OCI-LY7 (cell line): Measurements from ENCODE around the gene R3HDML. TPM values are rescaled to one million over a fixed set of nuclear protein-coding genes. Genes with fewer than 3 reads are reported as not detected.
"Not testable (repeated sequence)": the region's sequence is repeated elsewhere in the genome, so short reads cannot be mapped to it uniquely, and the experiment has no call there.

Experiments used
- BruUV-seq: library from RNA; stranded (reverse); fragments of 400-500 nt; replicated peaks from 2 replicates; lab custom pipeline; 2021; lab: Mats Ljungman, UMichigan
- CTCF ChIA-PET: fragments of 300-600 bp; sonication (Branson Sonifier 250); formaldehyde crosslinking; loops from one replicate; lab custom pipeline; 2022; ENCODE audit warnings: antibody characterized with exemption; ENCODE audit not compliant: unreplicated experiment; lab: Charles Lee
- POLR2A ChIA-PET: fragments of 300-600 bp; sonication (Branson Sonifier 250); formaldehyde crosslinking; loops from one replicate; lab custom pipeline; 2022; ENCODE audit warnings: antibody characterized with exemption; lab: Charles Lee
- DNase-seq: peaks from one replicate; pipeline ENCODE4 v3.0.0-alpha.2; 2015; ENCODE audit warnings: low spot score
- H2AFZ ChIP-seq: fragments of 200-600 bp; sonication (generic), shearing (Covaris generic); 2 replicates; pipeline ENCODE4 v1.6.1; 2014; ENCODE audit warnings: mild to moderate bottlenecking, antibody characterized with exemption, low read length, moderate library complexity
- H3K27ac ChIP-seq: fragments of 200-600 bp; sonication (generic); 2 replicates; pipeline ENCODE4 v1.5.1; 2014; ENCODE audit warnings: mixed run types, low read depth, mild to moderate bottlenecking, moderate library complexity, low read length, inconsistent platforms; ENCODE audit not compliant: poor library complexity, severe bottlenecking
- H3K36me3 ChIP-seq: fragments of 200-600 bp; sonication (generic); 2 replicates; pipeline ENCODE4 v1.6.1; 2014; ENCODE audit warnings: mild to moderate bottlenecking, antibody characterized with exemption, low read length, moderate library complexity, mixed read lengths; ENCODE audit not compliant: insufficient read depth
- H3K4me1 ChIP-seq: fragments of 200-600 bp; sonication (generic); 2 replicates; pipeline ENCODE4 v1.5.1; 2014; ENCODE audit warnings: mild to moderate bottlenecking, low read length; ENCODE audit not compliant: insufficient read depth, poor library complexity, severe bottlenecking
- H3K4me2 ChIP-seq: fragments of 200-600 bp; sonication (generic); 2 replicates; pipeline ENCODE4 v1.6.1; 2014; ENCODE audit warnings: mild to moderate bottlenecking, low read length
- H3K4me3 ChIP-seq: fragments of 200-600 bp; sonication (generic); 2 replicates; pipeline ENCODE4 v1.5.1; 2014; ENCODE audit warnings: mild to moderate bottlenecking, low read depth, low read length; ENCODE audit not compliant: poor library complexity, severe bottlenecking
- H3K79me2 ChIP-seq: fragments of 200-600 bp; sonication (generic); 2 replicates; pipeline ENCODE4 v1.6.1; 2016; ENCODE audit warnings: low read depth, mild to moderate bottlenecking, low read length, moderate library complexity, mixed read lengths; ENCODE audit not compliant: insufficient read depth
- H3K9me2 ChIP-seq: fragments of 200-600 bp; sonication (generic); 2 replicates; pipeline ENCODE4 v1.6.1; 2016; ENCODE audit warnings: mild to moderate bottlenecking, low read length, mixed read lengths; ENCODE audit not compliant: insufficient read depth
- H3K9me3 ChIP-seq: fragments of 200-600 bp; sonication (generic); 2 replicates; pipeline ENCODE4 v1.6.1; 2014; ENCODE audit warnings: mild to moderate bottlenecking, mixed run types, low read length, mixed read lengths
- H4K20me1 ChIP-seq: fragments of 200-600 bp; sonication (generic); 2 replicates; pipeline ENCODE4 v1.6.1; 2014; ENCODE audit warnings: mild to moderate bottlenecking, antibody characterized with exemption, low read length, moderate library complexity, mixed read lengths; ENCODE audit not compliant: insufficient read depth
- EZH2phosphoT487 ChIP-seq: fragments of 200-600 bp; sonication (generic); IDR thresholded peaks from 2 replicates; pipeline ENCODE4 v1.6.1; 2018; ENCODE audit warnings: low read depth, borderline replicate concordance, mild to moderate bottlenecking, mixed run types, antibody characterized with exemption, low read length, moderate library complexity, mixed read lengths
- intact Hi-C: fragments of 100-400 bp; cut with micrococcal nuclease; formaldehyde crosslinking; loops from one replicate; pipeline ENCODE4 v1.10.0; 2022; ENCODE audit not compliant: unreplicated experiment
- total RNA-seq, 2 experiments: library from RNA; depleted of rRNA in 1 of 2; stranded (reverse); fragments of >200 nt in 1 of 2; shearing (Covaris generic) in 1 of 2; gene quantifications; 2 replicates each; pipeline ENCODE4 v1.2.3, GENCODE V29; 2014 to 2022
- TF ChIP-seq, protein P1 (sequence below): fragments of 200-600 bp; sonication (generic); conservative IDR thresholded peaks from 2 replicates; pipeline ENCODE4 v1.5.1; 2014; ENCODE audit warnings: mild to moderate bottlenecking, antibody characterized with exemption, low read length, moderate library complexity, mixed read lengths

The R3HDML gene
- total RNA-seq, 2 experiments from 2014 or later, result not detected

DNA sequence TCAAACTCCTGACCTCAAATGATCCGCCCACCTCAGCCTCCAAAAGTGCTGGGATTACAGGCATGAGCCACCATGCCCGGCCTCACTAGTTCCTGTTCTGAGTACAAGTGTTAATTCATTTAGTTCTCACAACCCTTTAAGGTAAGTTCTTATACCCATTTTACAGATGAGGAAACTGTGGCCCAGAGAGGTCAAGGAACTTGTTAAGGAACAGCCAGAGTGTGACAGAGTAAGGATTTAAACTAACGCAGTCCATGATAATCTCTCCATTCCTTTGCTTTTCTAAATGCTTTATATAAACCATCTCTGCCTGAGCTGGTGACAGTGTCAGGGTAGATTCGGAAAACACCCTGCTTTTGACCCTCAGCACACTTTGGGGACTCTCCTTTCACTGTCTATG, 39.1 kb upstream of the R3HDML start:
- Histone ChIP-seq H3K79me2 (no peaks in the 10 kb centered on the region), H3K4me2 (no peak overlapping the region), H3K9me2 (no peaks in the 10 kb centered on the region), H3K27ac (no peak overlapping the region), H3K4me3 (no peak overlapping the region), H4K20me1 (no peaks in the 10 kb centered on the region), H3K4me1 (no peaks in the 10 kb centered on the region), H2AFZ (no peak overlapping the region), H3K36me3 (no peaks in the 10 kb centered on the region), H3K9me3 (no peaks in the 10 kb centered on the region)
- no TSS peak for BruUV-seq
- TF ChIP-seq, protein P1, sequence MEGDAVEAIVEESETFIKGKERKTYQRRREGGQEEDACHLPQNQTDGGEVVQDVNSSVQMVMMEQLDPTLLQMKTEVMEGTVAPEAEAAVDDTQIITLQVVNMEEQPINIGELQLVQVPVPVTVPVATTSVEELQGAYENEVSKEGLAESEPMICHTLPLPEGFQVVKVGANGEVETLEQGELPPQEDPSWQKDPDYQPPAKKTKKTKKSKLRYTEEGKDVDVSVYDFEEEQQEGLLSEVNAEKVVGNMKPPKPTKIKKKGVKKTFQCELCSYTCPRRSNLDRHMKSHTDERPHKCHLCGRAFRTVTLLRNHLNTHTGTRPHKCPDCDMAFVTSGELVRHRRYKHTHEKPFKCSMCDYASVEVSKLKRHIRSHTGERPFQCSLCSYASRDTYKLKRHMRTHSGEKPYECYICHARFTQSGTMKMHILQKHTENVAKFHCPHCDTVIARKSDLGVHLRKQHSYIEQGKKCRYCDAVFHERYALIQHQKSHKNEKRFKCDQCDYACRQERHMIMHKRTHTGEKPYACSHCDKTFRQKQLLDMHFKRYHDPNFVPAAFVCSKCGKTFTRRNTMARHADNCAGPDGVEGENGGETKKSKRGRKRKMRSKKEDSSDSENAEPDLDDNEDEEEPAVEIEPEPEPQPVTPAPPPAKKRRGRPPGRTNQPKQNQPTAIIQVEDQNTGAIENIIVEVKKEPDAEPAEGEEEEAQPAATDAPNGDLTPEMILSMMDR, result no peak
- TF ChIP-seq EZH2phosphoT487, result no peak
- DNase-seq, result no peak
- ChIA-PET POLR2A (no interaction called here), CTCF (no interaction called here)
- intact Hi-C loops, result no loop called here

DNA sequence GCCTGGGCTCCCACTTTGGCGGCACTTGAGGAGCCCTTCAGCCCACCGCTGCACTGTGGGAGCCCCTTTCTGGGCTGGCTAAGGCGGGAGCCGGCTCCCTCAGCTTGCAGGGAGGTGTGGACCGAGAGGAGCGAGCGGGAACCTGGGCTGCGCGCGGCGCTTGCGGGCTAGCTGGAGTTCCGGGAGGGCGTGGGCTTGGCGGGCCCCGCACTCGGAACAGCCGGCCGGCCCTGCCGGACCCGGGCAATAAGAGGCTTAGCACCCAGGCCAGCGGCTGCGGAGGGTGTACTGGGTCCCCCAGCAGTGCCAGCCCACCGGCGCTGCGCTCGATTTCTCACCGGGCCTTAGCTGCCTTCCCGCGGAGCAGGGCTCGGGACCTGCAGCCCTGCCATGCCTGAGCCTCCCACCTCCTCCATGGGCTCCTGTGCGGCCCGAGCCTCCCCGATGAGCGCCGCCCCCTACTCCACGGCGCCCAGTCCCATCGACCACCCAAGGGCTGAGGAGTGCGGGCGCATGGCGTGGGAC, 37.8 kb upstream of the R3HDML start:
- H3K4me1 ChIP-seq, H3K27ac ChIP-seq, H3K36me3 ChIP-seq, H4K20me1 ChIP-seq, H3K4me3 ChIP-seq, H2AFZ ChIP-seq, H3K79me2 ChIP-seq, H3K9me2 ChIP-seq, CTCF ChIA-PET, H3K4me2 ChIP-seq, POLR2A ChIA-PET, H3K9me3 ChIP-seq, intact Hi-C loops, DNase-seq, BruUV-seq: not testable (repeated sequence)

DNA sequence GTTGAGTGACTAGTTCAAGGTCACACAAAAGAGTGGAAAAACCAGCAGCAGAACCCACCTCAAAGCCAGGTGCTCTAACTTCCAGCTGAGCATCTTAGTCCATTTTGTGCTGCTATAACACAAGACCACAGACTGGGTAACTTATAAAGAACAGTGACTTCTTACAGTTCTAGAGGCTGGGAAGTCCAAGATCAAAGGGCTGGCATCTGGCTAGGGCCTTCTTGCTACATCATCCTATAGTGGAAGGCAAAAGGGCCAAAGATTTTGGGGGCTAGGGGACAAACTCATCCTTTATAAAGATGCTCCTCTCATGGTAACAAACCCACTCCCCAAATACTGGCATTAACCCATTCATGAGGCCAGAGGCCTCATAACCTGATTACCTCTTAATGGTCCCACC, 35.6 kb upstream of the R3HDML start:
- TF ChIP-seq, protein P1, result no peak
- no peak for TF ChIP-seq EZH2phosphoT487
- Histone ChIP-seq H3K4me3 (no peak overlapping the region), H3K9me3 (no peaks in the 10 kb centered on the region), H3K4me1 (no peaks in the 10 kb centered on the region), H3K4me2 (no peak overlapping the region), H3K9me2 (no peaks in the 10 kb centered on the region), H4K20me1 (no peaks in the 10 kb centered on the region), H2AFZ (no peak overlapping the region), H3K27ac (no peak overlapping the region), H3K79me2 (no peaks in the 10 kb centered on the region), H3K36me3 (no peaks in the 10 kb centered on the region)
- POLR2A ChIA-PET, result interaction anchor here (0.6 kb wide), 1 partner anchor 973 kb away, joined by 4 read pairs; no protein-coding TSS in a partner anchor
- no TSS peak for BruUV-seq
- CTCF ChIA-PET, result no interaction called here
- intact Hi-C loops, result no loop called here
- DNase-seq, result no peak
